Spinal cord (tissue), 10 donors: Measurements from ENCODE around the gene ANKS1B. TPM values are rescaled to one million over a fixed set of nuclear protein-coding genes. Genes with fewer than 3 reads are reported as not detected.

Experiments used
- DNase-seq, 6 donors: peaks; one replicate each; pipeline versions ENCODE4 v3.0.0 to v3.0.0-alpha.2; 2013 to 2015; ENCODE audit warnings: low spot score in 6 of 6, low read depth in 4 of 6
- H3K27ac ChIP-seq: one replicate; pipeline ENCODE4 v1.5.1; 2013; ENCODE audit warnings: low read depth, low read length, control low read depth
- H3K27me3 ChIP-seq: one replicate; pipeline ENCODE4 v1.6.1; 2013; ENCODE audit warnings: low read length; ENCODE audit not compliant: control insufficient read depth, insufficient read depth
- H3K36me3 ChIP-seq: one replicate; pipeline ENCODE4 v1.6.1; 2013; ENCODE audit warnings: low read length; ENCODE audit not compliant: control insufficient read depth, insufficient read depth
- H3K4me1 ChIP-seq: one replicate; pipeline ENCODE4 v1.6.1; 2013; ENCODE audit warnings: low read length; ENCODE audit not compliant: control insufficient read depth, insufficient read depth
- H3K4me3 ChIP-seq: one replicate; pipeline ENCODE4 v1.5.1; 2013; ENCODE audit warnings: low read depth, low read length, control low read depth
- H3K9me3 ChIP-seq: one replicate; pipeline ENCODE4 v1.6.1; 2013; ENCODE audit warnings: low read length; ENCODE audit not compliant: control insufficient read depth, insufficient read depth
- WGBS: methylation state at CpG from one replicate; pipeline ENCODE4 v1.1.5; 2013; ENCODE audit warnings: missing lambda C conversion rate; ENCODE audit not compliant: insufficient coverage; 5-methylcytosine and 5-hydroxymethylcytosine counted together
- polyA plus RNA-seq, 2 donors: library from polyadenylated mRNA; unstranded; fragments of 120-200 nt; gene quantifications; one replicate each; pipeline ENCODE4 v1.2.1, GENCODE V29; 2013; ENCODE audit not compliant: insufficient read length in 2 of 2
- total RNA-seq, 2 donors: library from RNA; depleted of rRNA in 1 of 2; stranded (reverse); fragments of 120-200 nt in 1 of 2; fragments of >200 nt in 1 of 2; gene quantifications; one replicate each; pipeline versions ENCODE4 v1.2.3 to v1.2.4, GENCODE V29; 2013 to 2014
- donor health status: healthy.

Gene ANKS1B
- total and polyA plus RNA-seq, 4 donors = 89.5 to 131 (median 108) TPM

GRCh38 chr12:98751580-98752115 is 1233.1 kb downstream of the ANKS1B start:
- H3K27ac ChIP-seq = peak overlapping the region; percentile 45
- H3K4me1 ChIP-seq = peaks cover 13% of the 10 kb centered on the region
- no peak for DNase-seq
- H3K27me3 ChIP-seq = no peaks in the 10 kb centered on the region
- H3K36me3 ChIP-seq = peaks cover 41% of the 10 kb centered on the region
- no peak overlapping the region for H3K4me3 ChIP-seq
- no peaks in the 10 kb centered on the region for H3K9me3 ChIP-seq
- 70% methylated on average over 4 of the region's 4 CpGs for WGBS

- no peaks in the 10 kb centered on the region for H3K9me3 ChIP-seq
- H3K27me3 ChIP-seq = peaks cover 5% of the 10 kb centered on the region
- H3K4me1 ChIP-seq = peaks cover 19% of the 10 kb centered on the region
- peak overlapping the region; percentile 69 for H3K27ac ChIP-seq
- H3K36me3 ChIP-seq = peaks cover 46% of the 10 kb centered on the region
- peak in 1 of 6 donors; percentile 90 for DNase-seq
- WGBS = 65% methylated on average over 7 of the region's 9 CpGs
- H3K4me3 ChIP-seq = no peak overlapping the region
These were observed 1234.2 kb downstream of the ANKS1B start for GRCh38 chr12:98750511-98750910.

GRCh38 chr12:98748463-98748862 is 1236.3 kb downstream of the ANKS1B start:
- DNase-seq = no peak
- no peak overlapping the region for H3K4me3 ChIP-seq
- peaks cover 5% of the 10 kb centered on the region for H3K27me3 ChIP-seq
- H3K27ac ChIP-seq = no peak overlapping the region
- WGBS = no CpG with 5 or more reads among the region's 3 CpGs
- H3K9me3 ChIP-seq = no peaks in the 10 kb centered on the region
- peaks cover 40% of the 10 kb centered on the region for H3K36me3 ChIP-seq
- peaks cover 19% of the 10 kb centered on the region for H3K4me1 ChIP-seq

GRCh38 chr12:98745578-98746391 is 1239.0 kb downstream of the ANKS1B start:
- WGBS = 28% methylated on average over 51 of the region's 54 CpGs
- peak overlapping the region; percentile 39 for H3K4me3 ChIP-seq
- H3K27me3 ChIP-seq = peaks cover 5% of the 10 kb centered on the region
- H3K4me1 ChIP-seq = peaks cover 19% of the 10 kb centered on the region
- peak in 2 of 6 donors; percentile 65 to 72 for DNase-seq
- H3K36me3 ChIP-seq = peaks cover 30% of the 10 kb centered on the region
- no peaks in the 10 kb centered on the region for H3K9me3 ChIP-seq
- H3K27ac ChIP-seq = peak overlapping the region; percentile 83

- Histone ChIP-seq H3K9me3 (no peaks in the 10 kb centered on the region), H3K27me3 (peaks cover 5% of the 10 kb centered on the region), H3K4me1 (peaks cover 13% of the 10 kb centered on the region), H3K36me3 (peaks cover 19% of the 10 kb centered on the region), H3K4me3 (peak overlapping the region; percentile 39), H3K27ac (peak overlapping the region; percentile 83)
- no CpG with 5 or more reads among the region's 3 CpGs for WGBS
- DNase-seq = peak in 1 of 6 donors; percentile 74
These were observed 1240.1 kb downstream of the ANKS1B start for GRCh38 chr12:98744680-98745079.

DNA sequence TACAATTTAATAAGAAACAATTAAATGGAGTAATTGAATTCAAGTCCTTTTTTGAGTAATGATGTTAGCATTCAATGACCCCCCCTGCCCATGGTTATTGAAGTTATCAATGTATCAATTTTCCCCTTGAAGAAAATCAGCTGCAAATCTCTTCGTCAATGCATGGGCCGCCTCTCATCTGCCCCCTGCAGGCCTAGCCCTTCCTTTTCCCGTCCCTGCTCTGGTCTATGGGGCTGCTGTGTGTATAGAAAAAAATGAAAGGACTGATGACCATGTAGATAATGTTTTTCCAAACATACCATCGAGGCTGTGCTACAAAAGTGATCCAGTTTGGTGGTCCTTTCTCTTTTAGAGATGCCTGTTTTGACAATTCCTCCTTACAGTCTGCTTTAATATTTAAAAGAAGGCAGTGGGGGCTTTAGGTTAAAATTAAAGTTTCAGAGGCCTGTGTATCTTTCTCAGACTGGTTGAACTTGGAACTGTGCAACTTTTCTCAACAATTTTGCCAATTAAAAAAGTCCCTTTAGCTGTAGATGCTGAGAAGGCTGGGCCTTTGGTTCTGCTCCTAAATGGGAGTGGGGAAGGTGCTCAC is 1241.3 kb downstream of the ANKS1B start:
- H3K27ac ChIP-seq = no peak overlapping the region

DNA sequence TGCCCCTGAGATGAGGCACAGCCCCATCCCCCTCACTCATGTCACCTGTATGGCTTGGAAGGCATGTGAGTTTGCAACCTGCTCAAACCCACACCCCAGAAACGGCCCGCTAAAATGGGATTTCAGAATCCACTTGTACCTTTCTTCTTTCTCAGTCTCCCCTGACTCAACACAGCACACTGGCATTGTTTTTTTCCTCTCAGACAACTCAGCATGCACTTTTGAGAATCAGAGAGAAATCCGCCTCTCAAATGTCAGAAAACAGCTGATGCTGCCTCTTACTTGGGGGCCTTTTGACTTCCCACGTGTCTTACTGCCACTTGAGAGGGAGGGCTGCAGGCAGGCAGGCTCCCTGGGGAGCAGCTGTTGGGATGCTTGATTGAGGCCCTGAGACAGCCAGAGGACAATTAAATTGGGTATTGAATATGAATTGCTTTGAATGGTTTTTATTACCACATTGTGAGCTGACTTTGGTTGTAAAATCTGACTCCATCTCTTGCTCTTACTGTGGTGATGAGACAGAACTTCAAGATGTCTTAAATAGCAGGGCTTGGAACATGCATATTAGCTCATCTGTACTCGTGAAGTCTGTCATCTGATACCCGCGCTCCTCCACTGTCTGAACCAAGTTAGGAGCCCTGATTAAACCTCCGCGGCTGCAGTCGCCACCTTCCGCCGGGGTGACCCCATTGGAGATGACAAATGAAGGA is 1243.0 kb downstream of the ANKS1B start:
- no peak overlapping the region for H3K27ac ChIP-seq
- DNase-seq = peak in 2 of 6 donors; percentile 34 to 58
- H3K4me1 ChIP-seq = peaks cover 16% of the 10 kb centered on the region
- H3K4me3 ChIP-seq = no peak overlapping the region
- WGBS = 51% methylated on average over 12 of the region's 12 CpGs
- peaks cover 5% of the 10 kb centered on the region for H3K27me3 ChIP-seq
- H3K36me3 ChIP-seq = peaks cover 7% of the 10 kb centered on the region
- no peaks in the 10 kb centered on the region for H3K9me3 ChIP-seq

More for the DNA sequence above, 1241.3 kb downstream of the ANKS1B start:
- peak in 2 of 6 donors; percentile 48 to 65 for DNase-seq
- Histone ChIP-seq H3K27me3 (peaks cover 5% of the 10 kb centered on the region), H3K36me3 (peaks cover 10% of the 10 kb centered on the region), H3K4me3 (no peak overlapping the region), H3K4me1 (peaks cover 13% of the 10 kb centered on the region), H3K9me3 (no peaks in the 10 kb centered on the region)
- WGBS = no CpG with 5 or more reads among the region's 4 CpGs

- Histone ChIP-seq H3K27me3 (peaks cover 4% of the 10 kb centered on the region), H3K36me3 (peaks cover 5% of the 10 kb centered on the region), H3K4me1 (peaks cover 17% of the 10 kb centered on the region), H3K9me3 (no peaks in the 10 kb centered on the region), H3K27ac (no peak overlapping the region), H3K4me3 (no peak overlapping the region)
- DNase-seq = no peak
- 80% methylated on average over 2 of the region's 4 CpGs for WGBS
These were observed 1243.6 kb downstream of the ANKS1B start for GRCh38 chr12:98741196-98741555.

DNA sequence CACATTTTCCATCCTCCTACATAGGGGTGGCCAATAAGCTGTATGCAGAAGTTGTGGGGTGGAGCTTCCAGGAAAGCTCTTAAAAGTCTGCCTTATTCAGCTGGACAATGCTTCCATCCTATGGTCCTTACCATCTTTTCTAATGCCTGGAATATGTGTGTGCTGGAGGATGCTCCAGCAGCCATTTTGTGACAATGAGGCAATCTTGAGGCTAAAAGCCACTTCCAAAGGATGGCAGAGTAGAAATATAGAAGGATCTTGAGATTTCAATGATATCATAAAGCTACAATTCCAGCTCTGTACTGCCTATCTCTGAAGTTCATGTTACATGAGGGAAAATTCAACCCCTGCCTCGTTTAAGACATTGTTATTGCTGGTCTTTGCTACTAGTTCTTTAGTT is 1244.0 kb downstream of the ANKS1B start:
- Histone ChIP-seq H3K4me1 (peaks cover 13% of the 10 kb centered on the region), H3K27me3 (no peaks in the 10 kb centered on the region), H3K9me3 (no peaks in the 10 kb centered on the region), H3K27ac (no peak overlapping the region), H3K36me3 (peaks cover 3% of the 10 kb centered on the region), H3K4me3 (no peak overlapping the region)
- DNase-seq = no peak
- no CpG with 5 or more reads among the region's 1 CpG for WGBS
